Right ventricle myocardium superior (tissue), 1 donor: Measurements from ENCODE around the gene OPRD1. TPM values are rescaled to one million over a fixed set of nuclear protein-coding genes. Genes with fewer than 3 reads are reported as not detected.
A peak's percentile ranks its signal among the peaks of the same experiment; 100 is the strongest.

Experiments used
- ATAC-seq: fragments of 200-7000 bp; cut with Tn5 transposase; one replicate; pipeline ENCODE4 v1.9.1; 2020; ENCODE audit warnings: mild to moderate bottlenecking; ENCODE audit not compliant: poor library complexity
- DNase-seq: peaks from one replicate; pipeline ENCODE4 v3.0.0-alpha.2; 2020
- intact Hi-C: fragments of 100-400 bp; cut with DNase I; formaldehyde crosslinking; loops from one replicate; pipeline ENCODE4 v1.11.2; 2022
- total RNA-seq: library from RNA; stranded (reverse); fragmentation: NEBNext Ultra II Directional; extraction: Animal tissue kit (Norgen Biotek cat#: 25700); gene quantifications from one replicate; pipeline ENCODE4 v1.2.1, GENCODE V29; 2021
- donor health status: DM: no; HTN: yes; CAD: no; lungs with severe emphysema.

OPRD1 gene
- total RNA-seq, 1 donor from 2014 or later, result not detected

DNA sequence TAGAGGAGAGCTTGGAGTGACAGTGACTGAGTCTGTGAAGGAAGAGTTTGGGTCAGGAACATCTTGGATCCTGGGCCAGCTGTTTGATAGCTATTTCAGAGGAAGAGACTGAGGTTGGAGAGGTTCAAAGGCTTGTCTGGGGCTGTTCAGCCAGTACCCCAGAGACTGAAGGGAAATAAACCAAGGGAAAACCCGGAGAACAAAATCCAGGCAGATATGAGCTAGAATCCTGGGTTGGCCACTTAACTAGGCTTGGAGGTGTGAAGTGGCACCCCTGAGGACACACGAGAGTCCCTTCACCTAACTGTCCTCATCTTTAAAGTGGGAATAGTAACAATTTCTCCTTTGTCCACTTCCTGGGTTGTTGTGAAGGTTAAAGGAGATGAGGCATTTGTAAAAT lies 79.3 kb downstream of the OPRD1 start:
- DNase-seq, result no peak
- intact Hi-C loops, result no loop called here

DNA sequence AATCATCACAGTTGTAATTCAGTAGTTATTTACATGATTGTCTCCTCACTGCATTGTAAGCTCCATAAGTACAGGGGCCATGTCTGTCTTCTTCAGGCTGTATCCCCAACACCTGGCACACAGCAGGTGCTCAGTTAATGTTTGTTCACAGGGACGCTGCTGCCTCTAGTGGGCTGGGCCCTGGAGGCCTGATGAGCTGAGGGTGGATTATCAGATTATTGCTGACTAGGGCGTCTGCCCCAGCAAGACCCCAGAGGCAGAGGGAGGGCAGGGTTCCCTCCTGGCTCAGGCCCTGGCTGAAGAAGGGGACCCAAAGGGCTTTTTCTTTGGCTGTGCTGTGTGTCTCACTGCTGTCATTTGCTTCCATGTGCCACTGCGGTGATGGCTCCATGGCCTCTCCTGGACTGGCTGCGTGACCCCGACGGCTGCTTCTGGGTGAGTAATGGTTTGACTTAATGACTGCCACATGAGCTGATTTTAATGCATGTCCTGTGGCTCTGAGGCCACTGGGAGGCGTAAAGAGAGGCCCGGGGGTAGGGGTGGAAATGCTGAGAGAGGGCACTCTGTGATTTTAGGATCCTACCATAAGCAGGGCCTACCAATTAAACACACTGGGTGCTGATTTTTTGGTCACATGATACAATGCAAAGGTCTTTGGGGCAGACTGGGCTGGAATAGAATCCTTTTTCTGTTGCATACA lies 81.6 kb downstream of the OPRD1 start:
- ATAC-seq (no peak), DNase-seq (no peak)
- intact Hi-C loops, result no loop called here

More for the DNA sequence above, 79.3 kb downstream of the OPRD1 start:
- ATAC-seq, result no peak

DNA sequence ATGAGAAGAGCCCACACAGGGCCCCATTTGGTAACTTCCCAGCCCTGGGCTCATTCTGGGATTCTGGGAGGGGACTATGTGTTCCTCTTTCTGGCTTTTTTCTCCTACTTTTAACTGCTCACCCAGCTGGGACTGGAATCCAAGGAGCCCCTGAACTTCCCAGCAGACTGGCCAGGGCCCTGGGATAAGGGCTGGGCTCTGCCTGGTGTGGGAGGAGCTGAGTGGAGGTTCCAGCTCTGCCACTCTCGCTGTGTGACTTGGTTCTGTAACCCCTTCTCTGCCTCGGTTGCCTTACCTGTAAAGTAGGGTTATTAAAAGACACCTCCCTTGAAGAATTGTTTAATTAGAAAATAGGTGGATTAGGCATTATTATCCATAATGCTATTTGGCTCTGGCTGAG lies 82.8 kb downstream of the OPRD1 start:
- intact Hi-C loops, result no loop called here
- DNase-seq (no peak), ATAC-seq (no peak)

DNA sequence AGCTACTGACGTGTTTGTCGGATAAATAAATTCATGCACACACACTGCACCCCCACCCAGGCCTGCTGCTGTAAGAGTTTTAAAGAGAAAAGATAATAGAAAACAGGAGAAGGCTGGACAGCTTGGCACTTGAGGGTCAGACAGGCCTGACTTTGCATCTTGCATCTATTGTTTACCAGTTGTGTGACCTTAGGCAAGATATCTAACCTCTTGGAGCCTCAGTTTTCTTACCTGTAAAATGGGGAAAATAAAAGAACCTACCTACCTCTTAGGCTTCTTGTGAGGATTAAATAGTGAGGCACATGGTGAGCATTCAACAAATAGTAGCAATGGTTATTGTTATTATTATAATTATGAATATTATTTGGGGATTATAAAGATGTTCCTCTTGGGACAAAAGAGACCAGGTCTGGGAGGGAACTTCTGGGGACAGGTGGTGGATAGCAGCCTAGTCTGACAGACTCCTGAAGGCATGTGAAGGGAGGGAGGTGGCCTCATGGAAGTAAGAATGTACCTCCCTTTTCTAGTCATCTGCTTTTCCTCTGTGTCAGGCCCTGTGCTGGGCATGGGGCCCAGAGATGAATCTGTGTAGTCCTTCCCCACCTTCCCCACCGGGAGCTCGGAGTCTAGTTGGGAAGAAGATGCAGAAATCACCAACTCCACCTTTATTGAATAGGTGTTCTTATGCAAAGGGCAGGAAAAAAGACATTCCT lies 84.1 kb downstream of the OPRD1 start:
- DNase-seq (no peak), ATAC-seq (no peak)
- intact Hi-C loops, result no loop called here

DNA sequence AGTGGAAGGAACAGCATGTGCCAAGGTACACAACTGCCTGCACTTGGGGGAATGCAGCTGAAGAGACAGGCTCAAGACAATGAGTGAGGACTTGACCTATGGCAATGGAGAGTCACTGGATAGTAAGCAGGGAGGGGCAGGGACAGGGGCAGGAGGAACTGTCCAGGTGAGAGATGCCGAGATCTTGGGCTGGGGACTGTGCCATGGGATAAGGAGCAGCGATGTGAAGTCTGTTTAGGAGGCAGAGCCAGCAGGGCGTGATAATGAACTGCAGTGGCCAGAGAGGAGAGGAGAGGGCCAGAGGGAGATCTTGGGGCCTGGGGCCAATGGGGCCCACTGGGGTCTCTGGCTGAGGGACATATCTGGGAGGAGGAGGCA lies 84.6 kb downstream of the OPRD1 start:
- intact Hi-C loops, result no loop called here
- ATAC-seq (no peak), DNase-seq (no peak)

DNA sequence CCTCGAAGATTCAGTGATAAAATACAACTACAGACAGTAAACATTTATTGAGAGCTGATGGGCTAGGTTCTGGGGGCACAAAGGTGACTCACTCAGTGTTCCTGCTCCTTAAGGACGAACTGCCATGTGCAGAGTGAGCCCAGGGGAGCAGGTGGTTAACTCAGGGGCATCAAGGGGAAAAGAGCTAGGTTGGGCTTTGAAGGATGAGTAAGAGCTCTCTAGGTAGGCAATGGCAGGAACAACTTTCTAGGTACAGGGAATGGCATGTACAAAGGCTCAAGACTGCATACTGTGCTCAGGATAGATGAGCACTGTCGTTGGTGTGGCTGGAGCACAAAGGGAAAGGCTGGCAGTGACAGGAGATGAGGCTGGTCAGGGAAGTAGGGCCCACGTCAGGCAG lies 85.8 kb downstream of the OPRD1 start:
- intact Hi-C loops, result no loop called here
- no peak for DNase-seq
- ATAC-seq, result no peak

DNA sequence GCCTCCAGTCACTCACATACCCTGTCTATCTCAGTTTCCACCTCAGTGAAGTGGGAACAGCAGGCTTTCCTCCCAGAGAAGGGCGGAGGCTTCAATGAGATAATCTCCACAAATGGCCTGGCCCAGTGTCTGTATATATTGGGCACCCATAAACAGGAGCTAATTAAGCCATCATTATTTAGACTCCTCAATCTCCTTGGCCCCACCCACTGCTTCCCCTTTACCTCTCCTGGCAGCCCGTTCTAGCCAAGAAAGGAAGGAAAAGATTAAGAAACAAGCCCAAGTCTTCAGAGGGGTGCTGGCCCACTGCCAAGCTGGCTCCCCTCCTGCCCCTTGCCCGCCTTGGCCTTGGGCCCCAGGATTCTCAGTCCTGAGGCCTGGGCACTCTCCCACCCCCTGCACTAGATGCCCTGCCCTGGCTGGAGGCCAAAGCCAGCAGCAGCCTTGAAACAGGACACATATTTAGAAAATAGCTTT lies 86.5 kb downstream of the OPRD1 start:
- no peak for ATAC-seq
- intact Hi-C loops, result no loop called here
- DNase-seq, result peak; percentile 58

DNA sequence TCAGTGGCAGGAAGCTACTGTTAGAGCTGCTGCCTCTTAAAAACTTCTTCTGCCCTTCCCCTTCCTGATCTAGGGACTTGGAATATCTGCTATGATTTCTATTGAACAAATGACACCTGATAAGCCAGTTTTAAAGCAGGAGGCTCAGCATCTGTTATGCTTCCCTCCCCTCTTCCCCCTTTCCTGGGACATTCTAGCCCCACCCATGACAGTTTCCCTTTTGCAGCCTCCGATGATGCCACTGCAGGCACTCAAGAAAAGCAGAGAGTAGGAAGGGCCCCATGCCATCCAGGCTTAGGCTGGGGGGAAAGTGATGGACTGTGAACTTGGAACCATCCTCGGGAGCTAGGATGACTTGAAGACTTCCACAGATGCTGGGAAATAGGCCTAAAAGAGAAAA lies 87.3 kb downstream of the OPRD1 start:
- intact Hi-C loops, result no loop called here
- DNase-seq (no peak), ATAC-seq (no peak)

DNA sequence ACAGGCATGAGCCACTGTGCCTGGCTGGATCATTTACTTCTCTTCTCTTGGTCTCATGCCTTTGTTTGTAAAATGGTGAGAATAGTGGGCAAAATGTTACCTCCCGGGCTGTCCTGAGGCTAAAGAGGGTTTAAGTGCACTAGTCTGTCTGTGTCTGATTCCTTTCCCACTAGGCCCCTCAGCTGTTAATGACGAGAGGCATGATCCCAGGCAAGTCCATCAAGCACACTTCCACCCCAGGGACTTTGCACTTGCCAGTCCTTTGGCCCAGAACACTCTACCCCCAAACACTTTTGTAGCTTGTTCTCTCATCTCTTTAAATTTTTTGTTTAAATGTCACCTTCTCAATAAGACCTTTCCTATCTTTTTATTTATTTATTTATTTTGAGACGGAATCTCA lies 88.6 kb downstream of the OPRD1 start:
- no peak for ATAC-seq
- no peak for DNase-seq
- intact Hi-C loops, result no loop called here

DNA sequence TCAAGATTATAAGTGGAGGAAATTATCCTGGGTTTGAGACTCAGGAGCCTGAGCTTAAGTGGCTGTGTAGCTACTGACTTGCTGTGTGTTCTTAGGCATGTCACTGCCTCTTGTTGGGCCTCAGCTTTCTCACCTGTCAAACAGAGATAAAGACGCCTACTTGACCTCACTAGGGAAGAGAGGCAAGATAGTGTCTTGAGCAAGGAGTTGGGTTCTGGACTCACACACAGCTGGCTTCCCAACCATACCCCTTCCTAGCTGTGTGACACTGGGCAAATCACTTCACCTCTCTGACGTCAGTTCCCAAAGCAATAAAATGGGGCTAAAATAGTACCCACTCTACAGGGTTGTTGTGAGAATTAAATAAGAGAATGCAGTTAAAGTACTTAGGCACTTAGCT lies 90.8 kb downstream of the OPRD1 start:
- ATAC-seq (no peak), DNase-seq (no peak)
- intact Hi-C loops, result no loop called here

DNA sequence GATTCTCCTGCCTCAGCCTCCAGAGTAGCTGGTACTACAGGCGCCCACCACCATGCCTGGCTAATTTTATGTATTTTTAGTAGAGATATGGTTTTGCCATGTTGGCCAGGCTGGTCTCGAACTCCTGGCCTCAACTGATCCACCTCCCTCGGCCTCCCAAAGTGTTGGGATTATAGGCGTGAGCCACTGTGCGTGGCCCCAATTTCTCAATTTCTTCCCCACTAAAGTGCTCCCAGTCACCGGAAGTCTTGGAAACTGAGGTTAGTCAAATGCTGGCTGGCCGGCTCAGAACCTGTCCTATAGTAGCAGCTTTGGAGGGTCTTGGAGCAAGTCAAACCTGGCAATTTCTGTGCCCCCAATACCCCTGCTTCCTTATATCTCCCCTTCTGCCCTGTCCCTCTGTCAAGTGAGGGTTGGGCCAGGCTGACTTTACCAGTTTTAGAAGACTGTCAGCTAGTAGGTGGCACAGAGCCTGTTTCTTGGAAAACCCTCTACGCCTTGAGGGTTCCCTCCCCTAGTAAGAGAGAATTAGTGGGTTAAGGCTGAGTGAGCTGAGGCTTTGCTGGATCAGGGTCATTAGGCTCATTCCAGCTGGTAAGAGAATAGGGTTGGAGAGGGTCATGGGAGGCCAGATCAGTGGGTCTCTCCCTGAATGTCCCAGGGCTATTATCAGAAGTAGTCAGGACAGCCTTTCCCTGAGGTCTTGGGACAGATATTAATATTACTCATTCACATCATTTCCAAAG lies 94.1 kb downstream of the OPRD1 start:
- DNase-seq (no peak), ATAC-seq (no peak)
- intact Hi-C loops, result no loop called here

DNA sequence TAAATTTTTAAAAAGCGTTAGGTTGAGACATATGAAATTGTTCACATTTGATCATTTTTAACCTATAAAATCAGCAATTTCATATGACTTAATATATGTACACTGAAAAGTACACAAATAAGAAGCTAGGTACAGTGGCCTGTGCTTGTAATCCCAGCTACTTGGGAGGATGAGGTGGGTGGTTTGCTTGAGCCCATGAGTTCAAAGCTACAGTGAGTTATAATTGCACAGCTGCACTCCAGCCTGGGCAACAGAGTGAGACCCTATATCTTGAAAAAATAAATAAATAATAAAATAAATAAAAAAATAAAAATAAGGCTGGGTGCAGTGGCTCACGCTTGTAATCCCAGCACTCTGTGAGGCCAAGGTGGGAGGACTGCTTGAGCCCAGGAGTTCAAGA lies 97.2 kb downstream of the OPRD1 start:
- intact Hi-C loops, result no loop called here
- no peak for DNase-seq
- no peak for ATAC-seq

DNA sequence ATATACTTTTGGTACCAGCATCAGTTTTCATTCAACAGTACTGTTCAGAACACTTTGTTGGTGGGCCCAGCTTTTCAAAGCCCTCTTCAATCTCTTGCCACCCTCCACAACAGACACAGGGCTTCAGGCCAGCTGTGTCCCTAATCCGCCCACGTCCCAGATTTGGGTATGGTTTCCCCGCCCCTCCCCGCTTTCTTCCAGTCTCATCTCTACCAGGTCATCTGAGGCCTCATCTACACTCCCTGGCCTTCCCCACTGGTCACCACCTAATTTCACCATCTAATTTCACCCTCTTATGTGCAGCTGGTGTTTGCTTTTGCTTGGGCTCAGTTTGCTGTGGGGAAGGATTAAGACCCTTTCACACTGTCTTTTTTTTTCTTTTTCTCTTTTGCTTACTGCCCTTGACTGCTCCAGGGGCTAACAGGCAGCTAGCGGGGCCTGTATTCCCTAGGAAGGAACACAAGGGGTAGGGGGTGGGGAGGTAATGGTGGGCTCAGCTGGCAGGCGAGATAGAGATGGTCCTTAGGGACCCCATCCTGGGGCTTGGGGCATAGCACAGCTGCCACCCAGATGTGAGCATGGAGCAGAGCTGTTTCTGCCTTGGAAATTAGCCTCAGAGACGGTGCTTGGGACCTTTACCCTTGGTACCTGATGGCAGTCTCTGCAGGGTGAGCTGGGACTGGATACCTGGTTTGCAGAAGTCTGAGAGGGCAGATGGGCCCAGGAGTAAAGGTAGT lies 98.6 kb downstream of the OPRD1 start:
- ATAC-seq, result no peak
- DNase-seq, result no peak
- intact Hi-C loops, result no loop called here

DNA sequence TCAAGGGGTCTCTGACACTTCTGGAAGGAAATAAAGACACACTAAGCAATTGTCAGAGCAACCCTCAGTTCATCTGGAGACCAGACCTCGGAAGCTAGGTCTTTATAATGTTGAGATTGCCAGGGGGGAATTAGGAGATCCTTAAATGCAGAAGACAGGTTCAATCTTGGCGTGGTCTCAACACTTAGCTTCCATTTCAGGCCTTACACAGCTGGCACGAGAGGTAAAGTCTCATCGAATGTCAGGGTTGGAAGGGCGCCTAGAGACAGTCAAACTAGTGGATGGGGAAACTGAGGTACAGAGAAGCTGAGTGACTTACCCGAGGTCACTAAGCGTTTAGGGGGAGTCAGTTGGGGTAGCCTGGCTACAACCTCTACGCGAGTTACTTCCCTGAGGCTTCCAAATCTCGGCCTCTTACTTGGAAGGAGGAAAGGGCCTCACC lies 101.8 kb downstream of the OPRD1 start:
- DNase-seq (no peak), ATAC-seq (no peak)
- intact Hi-C loops, result no loop called here

DNA sequence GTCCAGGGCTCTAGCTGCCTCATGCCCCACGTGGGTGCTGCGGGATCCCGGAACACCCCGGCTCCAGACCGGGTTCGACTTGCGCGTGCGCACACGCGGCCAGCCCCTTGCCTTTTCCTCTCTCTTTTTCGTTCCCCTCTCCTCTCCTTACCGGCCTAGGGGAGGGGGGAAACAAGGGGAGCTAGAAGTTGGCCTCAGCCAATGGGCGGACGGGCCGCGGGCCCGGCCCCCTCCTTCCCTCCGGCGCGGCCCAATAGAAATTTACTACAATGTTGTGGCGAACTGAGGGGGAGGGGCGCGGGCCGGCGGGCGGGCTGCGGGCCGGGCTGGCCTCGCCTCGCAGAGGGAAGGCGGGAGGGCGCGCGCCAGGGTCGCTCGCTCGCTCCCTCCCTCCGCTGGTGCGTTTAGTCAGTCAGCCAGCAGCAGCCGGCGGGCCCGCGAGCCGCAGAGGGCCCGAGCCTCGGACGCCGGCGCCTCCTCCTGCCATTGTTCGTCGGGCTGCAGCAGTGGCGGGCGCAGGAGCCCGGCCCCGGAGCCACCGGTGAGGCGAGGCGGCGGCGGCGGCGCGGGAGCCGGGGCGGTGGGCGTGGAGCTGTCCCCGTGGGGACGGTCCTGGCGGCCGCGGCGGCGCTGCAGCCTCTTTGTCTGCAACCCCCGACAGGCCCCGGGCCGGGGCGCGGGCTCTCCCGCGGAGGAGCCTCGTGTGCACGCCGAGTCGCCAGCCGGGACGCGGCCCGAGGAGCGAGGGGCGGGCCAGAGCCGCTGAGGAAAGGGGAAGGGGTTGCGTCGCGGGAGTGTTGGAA lies 102.5 kb downstream of the OPRD1 start, which contains the start of gene EPB41:
Gene EPB41 (plus strand): TSS at position 342 of the 803 bp plus-strand sequence. CDS start 72,869 bp downstream, outside the sequence.
- ATAC-seq, result peak; percentile 100
- intact Hi-C loops, result no loop called here
- DNase-seq, result peak; percentile 94

DNA sequence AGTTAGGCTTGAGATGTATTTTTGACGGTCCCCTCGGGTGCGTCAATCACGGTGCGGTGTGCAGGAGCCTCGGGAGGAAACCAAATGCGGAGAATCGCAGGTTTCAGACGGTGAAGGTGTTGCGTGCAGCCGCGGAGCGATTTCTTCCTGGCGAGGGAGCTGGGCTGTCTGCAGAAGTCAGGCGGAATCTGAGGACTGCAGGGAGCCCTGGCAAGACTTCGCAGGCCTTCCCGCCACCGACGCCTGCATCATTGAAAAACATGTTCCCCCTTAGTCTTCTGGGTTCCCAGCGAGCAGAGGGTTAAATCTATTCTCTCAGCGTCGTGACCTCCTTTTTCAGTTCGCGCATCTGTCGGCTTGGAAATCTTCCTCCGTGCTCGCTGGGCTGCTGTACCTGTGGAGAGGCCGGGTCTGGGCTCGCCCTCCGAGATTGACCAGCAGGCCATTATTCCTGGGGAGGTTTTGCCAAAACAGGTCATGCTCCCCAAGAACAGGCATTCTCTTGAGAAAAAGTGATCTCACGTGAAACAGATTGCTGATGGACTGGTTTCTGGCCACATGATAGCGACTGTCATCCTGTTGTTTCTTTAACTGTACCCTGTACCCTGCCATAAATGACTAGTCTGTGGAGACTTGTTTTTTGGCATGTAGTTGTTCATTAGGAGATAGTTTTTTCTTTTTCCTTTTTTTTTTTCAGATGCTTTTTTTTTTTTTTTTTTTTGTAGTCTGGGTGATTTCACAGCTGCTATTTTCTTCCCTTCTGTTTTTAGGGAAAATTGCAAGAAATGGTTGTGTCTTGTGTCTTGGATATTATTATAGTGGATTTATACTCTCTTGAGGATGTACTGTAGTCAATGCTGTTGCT lies 103.3 kb downstream of the OPRD1 start:
- intact Hi-C loops, result no loop called here
- no peak for ATAC-seq
- DNase-seq, result no peak

DNA sequence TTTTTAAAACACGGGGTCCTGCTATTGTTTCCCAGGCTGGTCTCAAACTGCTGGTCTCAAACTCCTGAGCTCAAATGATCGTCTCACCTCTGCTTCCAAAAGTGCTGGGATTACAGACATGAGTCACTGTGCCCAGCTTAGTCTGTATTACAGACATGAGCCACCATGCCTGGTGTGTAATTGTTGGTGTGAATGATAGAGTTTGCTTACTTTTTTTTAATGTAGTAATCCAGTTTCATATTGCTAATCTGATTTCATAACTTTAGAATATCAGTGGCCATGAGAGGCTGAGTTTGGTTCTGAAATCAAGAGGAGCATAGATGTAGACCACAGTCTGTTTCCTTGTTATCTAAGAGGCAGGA lies 105.8 kb downstream of the OPRD1 start:
- DNase-seq (no peak), ATAC-seq (no peak)
- intact Hi-C loops, result no loop called here
